Stomach (tissue), 9 donors: ENCODE results near the gene SNX19. TPM values are rescaled to one million over a fixed set of nuclear protein-coding genes. Genes with fewer than 3 reads are reported as not detected.

Source experiments
- DNase-seq, 2 donors: peaks; one replicate each; pipeline versions ENCODE4 v3.0.0 to v3.0.0-alpha.2; 2013 to 2019
- H3K27ac ChIP-seq, 5 donors: fragments of 200-600 bp in 4 of 5; sonication (generic) in 4 of 5; one replicate each; pipeline ENCODE4 v1.5.1; 2013 to 2019; ENCODE audit warnings: mild to moderate bottlenecking in 1 of 5, moderate library complexity in 1 of 5
- H3K27me3 ChIP-seq, 3 donors: fragments of 200-600 bp; sonication (generic); one replicate each; pipeline ENCODE4 v1.5.1; 2017 to 2019; ENCODE audit warnings: mixed run types in 1 of 3
- H3K36me3 ChIP-seq, 4 donors: fragments of 200-600 bp; sonication (generic); 1 replicate in 3 of 4; 2 replicates in 1 of 4; pipeline ENCODE4 v1.5.1; 2016 to 2019
- H3K4me1 ChIP-seq, 4 donors: fragments of 200-600 bp; sonication (generic); one replicate each; pipeline ENCODE4 v1.5.1; 2016 to 2019
- H3K4me3 ChIP-seq, 4 donors: fragments of 200-600 bp; sonication (generic) in 3 of 4; one replicate each; pipeline ENCODE4 v1.5.1; 2016 to 2019; ENCODE audit warnings: mild to moderate bottlenecking in 1 of 4
- H3K9me3 ChIP-seq, 4 donors: fragments of 200-600 bp; sonication (generic); one replicate each; pipeline ENCODE4 v1.5.1; 2016 to 2019
- CTCF ChIP-seq, 7 experiments: fragments of 450-650 bp in 4 of 7; fragments of 200-600 bp in 3 of 7; sonication (generic) in 3 of 7; IDR thresholded peaks; one replicate each; pipeline ENCODE4 v1.5.1; 2016 to 2019; ENCODE audit warnings: antibody characterized with exemption in 7 of 7, control low read depth in 2 of 7, mild to moderate bottlenecking in 1 of 7
- EP300 ChIP-seq: sonication (generic); formaldehyde crosslinking; IDR thresholded peaks from one replicate; pipeline ENCODE4 v1.6.1; 2017; ENCODE audit warnings: antibody characterized with exemption
- POLR2A ChIP-seq, 4 donors: fragments of 450-650 bp; IDR thresholded peaks; one replicate each; pipeline ENCODE4 v1.6.1; 2016; ENCODE audit warnings: antibody characterized with exemption in 4 of 4, control low read depth in 2 of 4, mild to moderate bottlenecking in 1 of 4, moderate library complexity in 1 of 4
- POLR2AphosphoS5 ChIP-seq, 3 donors: sonication (generic); formaldehyde crosslinking; IDR thresholded peaks; one replicate each; pipeline ENCODE4 v1.6.1; 2016; ENCODE audit warnings: antibody characterized with exemption in 3 of 3
- WGBS, 5 donors: extraction: QIAGEN DNeasy Blood & Tissue Kit in 3 of 5; methylation state at CpG; one replicate each; pipeline versions ENCODE4 v1.1.5 to v1.1.7; 2013 to 2018; 5-methylcytosine and 5-hydroxymethylcytosine counted together
- intact Hi-C: fragments of 100-400 bp; cut with DNase I; formaldehyde crosslinking; loops from one replicate; pipeline ENCODE4 v1.15.1; 2023; ENCODE audit warnings: low total_unique reads
- polyA plus RNA-seq, 3 donors: library from polyadenylated mRNA; stranded (reverse); fragments of 200-250 nt; gene quantifications; one replicate each; pipeline ENCODE4 v1.2.3, GENCODE V29; 2013
- total RNA-seq, 5 donors: library from RNA; depleted of rRNA; stranded (reverse); fragments of >200 nt; gene quantifications; one replicate each; pipeline versions ENCODE4 v1.1.0 to v1.2.3, GENCODE V29; 2014 to 2016
- donor health status: healthy with polysubstance abuse.
- donor health status: Bipolar disorder and iron deficiency.
- donor health status: healthy.

Gene SNX19
- total and polyA plus RNA-seq, 8 donors = 8.7 to 173 (median 47.4) TPM

- DNase-seq = no peak
- Histone ChIP-seq H3K27ac (no peak overlapping the region), H3K4me1 (no peaks in the 10 kb centered on the region), H3K4me3 (no peak overlapping the region), H3K36me3 (no peaks in the 10 kb centered on the region), H3K9me3 (no peaks in the 10 kb centered on the region), H3K27me3 (no peaks in the 10 kb centered on the region)
- WGBS, 5 donors = 74 to 81% (median 79%) methylated on average over 8 of the region's 8 CpGs
- intact Hi-C loops = no loop called here
- TF ChIP-seq CTCF (IDR thresholded peaks at IDR 0.05) (no peak), POLR2A (IDR thresholded peaks at IDR 0.05) (no peak), POLR2AphosphoS5 (IDR thresholded peaks at IDR 0.05) (no peak), EP300 (no peak)
These were observed 63.7 kb downstream of the SNX19 start for GRCh38 chr11:130852589-130852988.

GRCh38 chr11:130850185-130850944 is 65.9 kb downstream of the SNX19 start:
- no peak overlapping the region for H3K27ac ChIP-seq
- H3K4me3 ChIP-seq = no peak overlapping the region
- no peaks in the 10 kb centered on the region for H3K36me3 ChIP-seq
- intact Hi-C loops = no loop called here
- no peaks in the 10 kb centered on the region for H3K9me3 ChIP-seq
- 87 to 94% (median 90%) methylated on average over 6 of the region's 6 CpGs for WGBS, 5 donors
- H3K27me3 ChIP-seq = no peaks in the 10 kb centered on the region
- no peaks in the 10 kb centered on the region for H3K4me1 ChIP-seq
- no peak for DNase-seq
- TF ChIP-seq POLR2A (IDR thresholded peaks at IDR 0.05) = no peak
- TF ChIP-seq CTCF (IDR thresholded peaks at IDR 0.05) = no peak
- TF ChIP-seq EP300 = no peak
- no peak for TF ChIP-seq POLR2AphosphoS5 (IDR thresholded peaks at IDR 0.05)

GRCh38 chr11:130849215-130849568 is 67.1 kb downstream of the SNX19 start:
- intact Hi-C loops = no loop called here
- no peak for DNase-seq
- H3K9me3 ChIP-seq = no peaks in the 10 kb centered on the region
- no peaks in the 10 kb centered on the region for H3K4me1 ChIP-seq
- no peak overlapping the region for H3K4me3 ChIP-seq
- H3K36me3 ChIP-seq = no peaks in the 10 kb centered on the region
- H3K27ac ChIP-seq = no peak overlapping the region
- 65 to 86% (median 77%) methylated on average over 2 of the region's 2 CpGs for WGBS, 5 donors
- TF ChIP-seq POLR2AphosphoS5 (IDR thresholded peaks at IDR 0.05) (no peak), CTCF (IDR thresholded peaks at IDR 0.05) (no peak), POLR2A (IDR thresholded peaks at IDR 0.05) (no peak), EP300 (no peak)
- no peaks in the 10 kb centered on the region for H3K27me3 ChIP-seq

GRCh38 chr11:130848361-130849214 is 67.7 kb downstream of the SNX19 start:
- Histone ChIP-seq H3K27ac (no peak overlapping the region), H3K27me3 (no peaks in the 10 kb centered on the region), H3K4me3 (no peak overlapping the region), H3K36me3 (no peaks in the 10 kb centered on the region), H3K4me1 (no peaks in the 10 kb centered on the region), H3K9me3 (no peaks in the 10 kb centered on the region)
- 76 to 91% (median 77%) methylated on average over 6 of the region's 6 CpGs for WGBS, 5 donors
- TF ChIP-seq EP300 (no peak), CTCF (IDR thresholded peaks at IDR 0.05) (no peak), POLR2AphosphoS5 (IDR thresholded peaks at IDR 0.05) (no peak), POLR2A (IDR thresholded peaks at IDR 0.05) (no peak)
- intact Hi-C loops = no loop called here
- DNase-seq = no peak
